GM23338 (cell line): ENCODE results near the gene MT1HL1. TPM values are rescaled to one million over a fixed set of nuclear protein-coding genes. Genes with fewer than 3 reads are reported as not detected.

Experiments used
- ATAC-seq: fragments of 200-7000 bp; cut with Tn5 transposase; 3 replicates; pipeline ENCODE4 v1.9.1; 2020
- DNase-seq: peaks from one replicate; pipeline ENCODE4 v3.0.0-alpha.2; 2015; ENCODE audit warnings: low spot score
- H2AFZ ChIP-seq: fragments of 200-600 bp; sonication (generic); 2 replicates; pipeline ENCODE4 v1.8.0; 2016; ENCODE audit warnings: antibody characterized with exemption, mild to moderate bottlenecking, moderate library complexity
- H3F3A ChIP-seq: fragments of 200-600 bp; sonication (generic); replicated peaks from 2 replicates; pipeline ENCODE4 v1.8.0; 2017; ENCODE audit warnings: antibody characterized with exemption, mixed run types, low read depth
- H3K27ac ChIP-seq: fragments of 200-600 bp; sonication (generic); 2 replicates; pipeline ENCODE4 v1.6.1; 2016; ENCODE audit warnings: low read depth
- H3K27me3 ChIP-seq: fragments of 200-600 bp; sonication (generic); 2 replicates; pipeline ENCODE4 v1.8.0; 2016; ENCODE audit warnings: mild to moderate bottlenecking, mixed run types, moderate library complexity; ENCODE audit not compliant: insufficient read depth
- H3K36me3 ChIP-seq: fragments of 200-600 bp; sonication (generic); 2 replicates; pipeline ENCODE4 v1.8.0; 2016; ENCODE audit warnings: mild to moderate bottlenecking; ENCODE audit not compliant: insufficient read depth
- H3K4me1 ChIP-seq: fragments of 200-600 bp; sonication (generic); 2 replicates; pipeline ENCODE4 v1.8.0; 2016; ENCODE audit warnings: mild to moderate bottlenecking, moderate library complexity; ENCODE audit not compliant: insufficient read depth
- H3K4me2 ChIP-seq: fragments of 200-600 bp; sonication (generic); 2 replicates; pipeline ENCODE4 v1.7.1; 2017; ENCODE audit warnings: mixed run types
- H3K4me3 ChIP-seq: fragments of 200-600 bp; sonication (generic); 2 replicates; pipeline ENCODE4 v1.6.1; 2016; ENCODE audit warnings: mixed run types
- H3K79me2 ChIP-seq: fragments of 200-600 bp; sonication (generic); replicated peaks from 2 replicates; pipeline ENCODE4 v1.8.0; 2017; ENCODE audit warnings: mild to moderate bottlenecking; ENCODE audit not compliant: insufficient read depth
- H3K9me2 ChIP-seq: fragments of 200-600 bp; sonication (generic); 2 replicates; pipeline ENCODE4 v1.8.0; 2017; ENCODE audit not compliant: insufficient read depth
- H4K20me1 ChIP-seq: fragments of 200-600 bp; sonication (generic); replicated peaks from 2 replicates; pipeline ENCODE4 v1.8.0; 2017; ENCODE audit warnings: mild to moderate bottlenecking; ENCODE audit not compliant: insufficient read depth
- H3K27ac Mint-ChIP-seq: 2 replicates; pipeline ENCODE4 v1.8.0; 2020; ENCODE audit warnings: inconsistent platforms, mild to moderate bottlenecking, moderate library complexity, mixed read lengths
- H3K27me3 Mint-ChIP-seq: 3 replicates; pipeline ENCODE4 v1.8.0; 2022; ENCODE audit warnings: low read depth, mild to moderate bottlenecking, moderate library complexity, mixed read lengths, inconsistent platforms; ENCODE audit not compliant: insufficient read depth, poor library complexity
- H3K36me3 Mint-ChIP-seq: 3 replicates; pipeline ENCODE4 v1.8.0; 2021; ENCODE audit warnings: low read depth, mild to moderate bottlenecking, inconsistent platforms, moderate library complexity, mixed read lengths
- H3K4me1 Mint-ChIP-seq: 3 replicates; pipeline ENCODE4 v1.8.0; 2020; ENCODE audit warnings: mild to moderate bottlenecking, inconsistent platforms, mixed read lengths
- H3K4me3 Mint-ChIP-seq: 3 replicates; pipeline ENCODE4 v1.8.0; 2021; ENCODE audit warnings: moderate library complexity, mild to moderate bottlenecking, inconsistent platforms, mixed read lengths
- H3K9me3 Mint-ChIP-seq: 3 replicates; pipeline ENCODE4 v1.8.0; 2020; ENCODE audit warnings: moderate library complexity, mild to moderate bottlenecking, inconsistent platforms, mixed read lengths
- CREB1 ChIP-seq: fragments of 250-450 bp; sonication (Bioruptor Pico); IDR thresholded peaks from 2 replicates; pipeline ENCODE4 v1.5.0; 2020; ENCODE audit warnings: low read depth, mild to moderate bottlenecking, moderate library complexity
- ETS1 ChIP-seq: IDR thresholded peaks from 2 replicates; pipeline ENCODE4 v1.6.1; 2016; ENCODE audit warnings: antibody characterized with exemption
- EZH2 ChIP-seq: fragments of 200-600 bp; sonication (generic); IDR thresholded peaks from one replicate; pipeline ENCODE4 v1.8.0; 2017; ENCODE audit warnings: antibody characterized with exemption, mild to moderate bottlenecking, low read depth; ENCODE audit not compliant: unreplicated experiment
- EZH2phosphoT487 ChIP-seq: fragments of 200-600 bp; sonication (generic); IDR thresholded peaks from one replicate; pipeline ENCODE4 v1.8.1; 2018; ENCODE audit warnings: antibody characterized with exemption; ENCODE audit not compliant: unreplicated experiment
- JUNB ChIP-seq: IDR thresholded peaks from one replicate; pipeline ENCODE4 v1.6.1; 2016; ENCODE audit warnings: antibody characterized with exemption; ENCODE audit not compliant: unreplicated experiment
- NANOG ChIP-seq: IDR thresholded peaks from 2 replicates; pipeline ENCODE4 v1.6.1; 2016; ENCODE audit warnings: antibody characterized with exemption, borderline replicate concordance
- POLR2AphosphoS5 ChIP-seq: IDR thresholded peaks from 2 replicates; pipeline ENCODE4 v1.6.1; 2016; ENCODE audit warnings: antibody characterized with exemption, low read depth
- STAT1 ChIP-seq: IDR thresholded peaks from one replicate; pipeline ENCODE4 v1.6.1; 2016; ENCODE audit warnings: antibody characterized with exemption; ENCODE audit not compliant: unreplicated experiment
- ZNF331 ChIP-seq: fragments of 250-450 bp; sonication (Bioruptor Pico); IDR thresholded peaks from 2 replicates; pipeline ENCODE4 v1.5.0; 2020; ENCODE audit warnings: low read depth, mild to moderate bottlenecking, moderate library complexity
- ZNF462 ChIP-seq: fragments of 250-450 bp; sonication (Bioruptor Pico); IDR thresholded peaks from 2 replicates; pipeline ENCODE4 v1.5.0; 2020; ENCODE audit warnings: mild to moderate bottlenecking, moderate library complexity
- polyA plus RNA-seq: library from polyadenylated mRNA; unstranded; fragments of >200 nt; fragmentation: Nextera tagmentation; extraction: Ambion mirVana; gene quantifications from 2 replicates; pipeline ENCODE4 v1.2.1, GENCODE V29; 2016
- total RNA-seq: library from RNA; depleted of rRNA; stranded (reverse); fragments of >200 nt; shearing (Covaris generic); gene quantifications from 2 replicates; pipeline ENCODE4 v1.2.3, GENCODE V29; 2014
- TF ChIP-seq, protein P1 (sequence below), 2 experiments: fragments of 200-600 bp in 1 of 2; sonication (generic) in 1 of 2; conservative IDR thresholded peaks; 2 replicates each; pipeline versions ENCODE4 v1.5.1 to v1.6.1; 2016 to 2017; ENCODE audit warnings: antibody characterized with exemption in 2 of 2, low read depth in 2 of 2, mild to moderate bottlenecking in 2 of 2, moderate library complexity in 1 of 2

Gene MT1HL1
- total and polyA plus RNA-seq, 2 experiments from 2014 or later = not detected

DNA sequence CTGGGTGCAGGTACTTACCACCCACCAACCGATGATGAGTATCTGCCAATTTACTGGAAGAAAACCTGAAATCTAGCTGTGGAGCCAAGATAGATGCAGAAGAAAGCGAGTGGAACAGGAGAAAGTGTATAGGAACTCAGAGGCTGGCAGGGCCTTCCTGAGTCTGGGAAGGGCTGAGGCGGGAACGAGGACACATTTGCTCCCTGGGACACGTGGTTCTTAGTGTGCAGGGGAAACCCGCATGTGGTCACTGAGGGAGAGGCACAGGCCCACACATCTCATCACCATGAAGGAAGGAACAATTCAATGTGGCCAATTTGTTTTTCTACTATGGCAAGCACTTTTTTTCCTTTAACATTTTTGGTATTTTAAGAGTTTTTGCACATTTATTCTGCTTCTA, 45.9 kb upstream of the MT1HL1 start (continued):
- no peak for TF ChIP-seq EZH2
- TF ChIP-seq STAT1 = no peak
- no peak for TF ChIP-seq NANOG
- no peak for TF ChIP-seq JUNB
- TF ChIP-seq, protein P1, sequence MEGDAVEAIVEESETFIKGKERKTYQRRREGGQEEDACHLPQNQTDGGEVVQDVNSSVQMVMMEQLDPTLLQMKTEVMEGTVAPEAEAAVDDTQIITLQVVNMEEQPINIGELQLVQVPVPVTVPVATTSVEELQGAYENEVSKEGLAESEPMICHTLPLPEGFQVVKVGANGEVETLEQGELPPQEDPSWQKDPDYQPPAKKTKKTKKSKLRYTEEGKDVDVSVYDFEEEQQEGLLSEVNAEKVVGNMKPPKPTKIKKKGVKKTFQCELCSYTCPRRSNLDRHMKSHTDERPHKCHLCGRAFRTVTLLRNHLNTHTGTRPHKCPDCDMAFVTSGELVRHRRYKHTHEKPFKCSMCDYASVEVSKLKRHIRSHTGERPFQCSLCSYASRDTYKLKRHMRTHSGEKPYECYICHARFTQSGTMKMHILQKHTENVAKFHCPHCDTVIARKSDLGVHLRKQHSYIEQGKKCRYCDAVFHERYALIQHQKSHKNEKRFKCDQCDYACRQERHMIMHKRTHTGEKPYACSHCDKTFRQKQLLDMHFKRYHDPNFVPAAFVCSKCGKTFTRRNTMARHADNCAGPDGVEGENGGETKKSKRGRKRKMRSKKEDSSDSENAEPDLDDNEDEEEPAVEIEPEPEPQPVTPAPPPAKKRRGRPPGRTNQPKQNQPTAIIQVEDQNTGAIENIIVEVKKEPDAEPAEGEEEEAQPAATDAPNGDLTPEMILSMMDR (conservative IDR thresholded peaks at IDR 0.05; ENCODE audit: low read depth in 2 of 2) = no peak
- no peak for TF ChIP-seq ETS1

DNA sequence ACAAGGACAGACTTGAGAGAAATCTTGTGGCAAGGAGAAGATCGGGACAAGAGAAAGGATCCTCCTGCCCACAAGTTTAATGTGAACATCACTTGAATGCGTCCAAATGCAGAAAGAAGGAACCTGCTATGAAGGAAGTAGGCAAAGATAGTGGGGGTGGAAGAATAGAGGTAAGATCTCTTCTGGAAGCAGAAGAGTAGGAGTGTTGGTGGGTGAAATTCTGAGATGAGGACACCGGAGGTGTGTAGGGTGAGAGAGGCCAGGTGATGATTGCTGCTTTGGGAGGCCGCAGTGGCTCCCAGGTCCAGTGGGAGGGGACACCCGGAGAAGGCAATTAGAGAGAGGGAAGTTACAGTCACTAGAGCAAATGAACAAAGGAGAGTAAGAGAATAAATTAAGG, 44.6 kb upstream of the MT1HL1 start:
- TF ChIP-seq CREB1 = no peak
- no peak for TF ChIP-seq EZH2phosphoT487
- no peak for TF ChIP-seq EZH2
- no peak for TF ChIP-seq POLR2AphosphoS5
- no peak for TF ChIP-seq ZNF331 (CRISPR knock-in tag)
- TF ChIP-seq JUNB = no peak
- no peak for TF ChIP-seq ZNF462 (CRISPR knock-in tag)
- TF ChIP-seq STAT1 = no peak
- no peak for TF ChIP-seq NANOG
- no peak for TF ChIP-seq ETS1
- Histone ChIP-seq H3K9me2 (peaks cover 8% of the 10 kb centered on the region; the same call in 1 of the 2 replicates), H3F3A (0 out of 2 replicates have a peak, but pooled peaks cover 1% of the 10 kb centered on the region), H3K4me1 (peaks cover 61% of the 10 kb centered on the region), H2AFZ (no peak overlapping the region), H3K27ac (no peak overlapping the region), H3K4me3 (no peak overlapping the region), H3K4me2 (no peak overlapping the region), H4K20me1 (no peaks in the 10 kb centered on the region), H3K27me3 (peaks cover 11% of the 10 kb centered on the region), H3K79me2 (peaks cover 90% of the 10 kb centered on the region), H3K36me3 (no peaks in the 10 kb centered on the region)
- Mint-ChIP-seq H3K27ac (no peak overlapping the region), H3K9me3 (no peaks in the 10 kb centered on the region; the same call in 2 of the 3 replicates), H3K27me3 (peaks cover 6% of the 10 kb centered on the region), H3K36me3 (no peaks in the 10 kb centered on the region), H3K4me3 (no peak overlapping the region), H3K4me1 (peaks cover 21% of the 10 kb centered on the region)
- DNase-seq = no peak
- no peak for ATAC-seq
